Thyroid gland (tissue), 4 donors: ENCODE data around the gene SNED1.

Source experiments
- CTCF ChIP-seq, 6 experiments: fragments of 200-600 bp in 3 of 6; fragments of 450-650 bp in 3 of 6; sonication (generic) in 3 of 6; IDR thresholded peaks; one replicate each; pipeline ENCODE4 v1.5.1; 2016 to 2019; ENCODE audit warnings: antibody characterized with exemption in 6 of 6, mild to moderate bottlenecking in 2 of 6, inconsistent platforms in 1 of 6, moderate library complexity in 1 of 6
- POLR2A ChIP-seq, 2 donors: fragments of 450-650 bp; IDR thresholded peaks; one replicate each; pipeline ENCODE4 v1.6.1; 2017; ENCODE audit warnings: antibody characterized with exemption in 2 of 2, mild to moderate bottlenecking in 2 of 2, moderate library complexity in 1 of 2

- no peak for TF ChIP-seq CTCF (IDR thresholded peaks at IDR 0.05)
- no peak for TF ChIP-seq POLR2A (IDR thresholded peaks at IDR 0.05)
These were observed 76.6 kb downstream of the SNED1 start for GRCh38 chr2:241074901-241075540.
